Liver (tissue), 9 donors: ENCODE measurements around the gene FRYL. TPM values are rescaled to one million over a fixed set of nuclear protein-coding genes. Genes with fewer than 3 reads are reported as not detected.

ENCODE experiments used
- DNase-seq: peaks from one replicate; pipeline ENCODE4 v3.0.0-alpha.2; 2017; ENCODE audit warnings: low spot score
- H3K27ac ChIP-seq, 2 donors: one replicate each; pipeline ENCODE4 v1.7.0; 2013; ENCODE audit warnings: inconsistent platforms in 2 of 2, low read length in 2 of 2, control low read depth in 1 of 2, low read depth in 1 of 2, mild to moderate bottlenecking in 1 of 2
- H3K27me3 ChIP-seq, 4 donors: one replicate each; pipeline versions ENCODE4 v1.6.1 to v1.7.0; 2013; ENCODE audit warnings: low read length in 3 of 4, inconsistent platforms in 1 of 4, mild to moderate bottlenecking in 1 of 4, moderate library complexity in 1 of 4; ENCODE audit not compliant: control insufficient read depth in 4 of 4, insufficient read depth in 4 of 4
- H3K36me3 ChIP-seq, 4 donors: one replicate each; pipeline versions ENCODE4 v1.6.1 to v1.7.0; 2013; ENCODE audit warnings: low read length in 3 of 4, mild to moderate bottlenecking in 3 of 4, low read depth in 1 of 4, moderate library complexity in 1 of 4; ENCODE audit not compliant: control insufficient read depth in 4 of 4, insufficient read depth in 3 of 4
- H3K4me1 ChIP-seq, 4 donors: one replicate each; pipeline versions ENCODE4 v1.6.1 to v1.7.0; 2013; ENCODE audit warnings: low read length in 3 of 4, mild to moderate bottlenecking in 3 of 4, moderate library complexity in 1 of 4; ENCODE audit not compliant: control insufficient read depth in 4 of 4, insufficient read depth in 4 of 4
- H3K4me3 ChIP-seq, 3 donors: one replicate each; pipeline versions ENCODE4 v1.6.1 to v1.7.0; 2013; ENCODE audit warnings: low read length in 3 of 3, control low read depth in 1 of 3, low read depth in 1 of 3, mild to moderate bottlenecking in 1 of 3
- H3K9ac ChIP-seq, 2 donors: one replicate each; pipeline ENCODE4 v1.7.0; 2013; ENCODE audit warnings: low read length in 2 of 2, mild to moderate bottlenecking in 2 of 2, moderate library complexity in 2 of 2, control low read depth in 1 of 2, low read depth in 1 of 2
- H3K9me3 ChIP-seq, 4 donors: one replicate each; pipeline versions ENCODE4 v1.6.1 to v1.7.0; 2013; ENCODE audit warnings: low read length in 3 of 4; ENCODE audit not compliant: control insufficient read depth in 4 of 4
- ATF3 ChIP-seq: IDR thresholded peaks from 2 replicates; pipeline ENCODE4 v1.6.1; 2016; ENCODE audit warnings: antibody characterized with exemption
- CTCF ChIP-seq: fragments of 150-350 bp; IDR thresholded peaks from 2 replicates; pipeline ENCODE4 v1.5.1; 2017; ENCODE audit warnings: improper control_type of control experiment, low read depth, low read length; ENCODE audit not compliant: missing input control
- EGR1 ChIP-seq, 2 donors: IDR thresholded peaks; 2 replicates each; pipeline ENCODE4 v1.6.1; 2016 to 2018; ENCODE audit warnings: antibody characterized with exemption in 2 of 2, low read depth in 2 of 2
- FOXA1 ChIP-seq: IDR thresholded peaks from 2 replicates; pipeline ENCODE4 v1.6.1; 2016; ENCODE audit warnings: antibody characterized with exemption
- HNF4A ChIP-seq, 2 donors: conservative IDR thresholded peaks; 2 replicates each; pipeline ENCODE4 v1.6.1; 2016; ENCODE audit warnings: antibody characterized with exemption in 2 of 2, mild to moderate bottlenecking in 2 of 2
- HNF4G ChIP-seq: IDR thresholded peaks from 2 replicates; pipeline ENCODE4 v1.6.1; 2016; ENCODE audit warnings: antibody characterized with exemption
- JUND ChIP-seq, 2 donors: IDR thresholded peaks; 2 replicates each; pipeline ENCODE4 v1.6.1; 2016; ENCODE audit warnings: antibody characterized with exemption in 2 of 2
- MAX ChIP-seq: IDR thresholded peaks from 2 replicates; pipeline ENCODE4 v1.6.1; 2016; ENCODE audit warnings: antibody characterized with exemption
- NR2F2 ChIP-seq: IDR thresholded peaks from 2 replicates; pipeline ENCODE4 v1.6.1; 2016; ENCODE audit warnings: antibody characterized with exemption
- RAD21 ChIP-seq, 2 donors: IDR thresholded peaks; 2 replicates each; pipeline ENCODE4 v1.6.1; 2016; ENCODE audit warnings: antibody characterized with exemption in 2 of 2, mild to moderate bottlenecking in 2 of 2
- REST ChIP-seq: IDR thresholded peaks from 2 replicates; pipeline ENCODE4 v1.6.1; 2016; ENCODE audit warnings: antibody characterized with exemption, mild to moderate bottlenecking
- RXRA ChIP-seq, 2 donors: IDR thresholded peaks; 2 replicates each; pipeline ENCODE4 v1.6.1; 2017 to 2018; ENCODE audit warnings: antibody characterized with exemption in 2 of 2, mild to moderate bottlenecking in 1 of 2
- YY1 ChIP-seq: IDR thresholded peaks from 2 replicates; pipeline ENCODE4 v1.6.1; 2016; ENCODE audit warnings: antibody characterized with exemption, mild to moderate bottlenecking
- ZBTB33 ChIP-seq: IDR thresholded peaks from 2 replicates; pipeline ENCODE4 v1.6.1; 2016; ENCODE audit warnings: antibody characterized with exemption
- WGBS: extraction: QIAGEN DNeasy Blood & Tissue Kit; methylation state at CpG from one replicate; pipeline ENCODE4 v1.1.7; 2013; 5-methylcytosine and 5-hydroxymethylcytosine counted together
- polyA plus RNA-seq, 2 donors: library from polyadenylated mRNA; stranded (reverse) in 1 of 2; unstranded in 1 of 2; fragments of 200-250 nt in 1 of 2; fragments of >200 nt in 1 of 2; fragmentation: Nextera tagmentation in 1 of 2; extraction: Ambion mirVana in 1 of 2; gene quantifications; one replicate each; pipeline versions ENCODE4 v1.2.1 to v1.2.3, GENCODE V29; 2013 to 2015
- total RNA-seq, 2 donors: library from RNA; depleted of rRNA; stranded (reverse); fragments of >200 nt; gene quantifications; one replicate each; pipeline ENCODE4 v1.2.3, GENCODE V29; 2014
- donor health status: healthy.
- donor health status: healthy.
- donor health status: healthy.
- donor health status: healthy.
- donor health status: healthy.

Gene FRYL
- total and polyA plus RNA-seq, 4 donors = 5.3 to 79.0 (median 27.2) TPM

GRCh38 chr4:48564151-48564550 lies 215.9 kb downstream of the FRYL start:
- Histone ChIP-seq H3K9me3 (no peaks in the 10 kb centered on the region), H3K4me3 (no peak overlapping the region), H3K27ac (no peak overlapping the region), H3K4me1 (no peaks in the 10 kb centered on the region), H3K9ac (no peak overlapping the region), H3K36me3 (peaks cover 0 to 23% (median 16%) of the 10 kb centered on the region in 4 donors), H3K27me3 (no peaks in the 10 kb centered on the region)
- 97% methylated on average over 3 of the region's 3 CpGs for WGBS
- no peak for DNase-seq
- TF ChIP-seq HNF4A (conservative IDR thresholded peaks at IDR 0.05) (no peak), FOXA1 (no peak), ZBTB33 (no peak), REST (no peak), RAD21 (IDR thresholded peaks at IDR 0.05) (no peak), RXRA (IDR thresholded peaks at IDR 0.05) (no peak), HNF4G (no peak), ATF3 (no peak), CTCF (no peak), YY1 (no peak)

- TF ChIP-seq MAX (no peak), JUND (IDR thresholded peaks at IDR 0.05) (no peak), HNF4A (conservative IDR thresholded peaks at IDR 0.05) (no peak), NR2F2 (no peak), ZBTB33 (no peak), EGR1 (IDR thresholded peaks at IDR 0.05; ENCODE audit: low read depth in 2 of 2) (no peak), RXRA (IDR thresholded peaks at IDR 0.05) (no peak), ATF3 (no peak), RAD21 (IDR thresholded peaks at IDR 0.05) (no peak), REST (no peak)
- 82% methylated on average over 3 of the region's 3 CpGs for WGBS
- no peak overlapping the region for H3K9ac ChIP-seq
- no peak for DNase-seq
- H3K27me3 ChIP-seq = no peaks in the 10 kb centered on the region
- no peaks in the 10 kb centered on the region for H3K4me1 ChIP-seq
- no peak overlapping the region for H3K27ac ChIP-seq
- H3K9me3 ChIP-seq = no peaks in the 10 kb centered on the region
- H3K36me3 ChIP-seq = peaks cover 2 to 40% (median 29%) of the 10 kb centered on the region in 4 donors
- no peak overlapping the region for H3K4me3 ChIP-seq
Measured at GRCh38 chr4:48558819-48559218, 221.3 kb downstream of the FRYL start.
